HepG2 (cell line): ENCODE results near the gene CYSLTR2. TPM values are rescaled to one million over a fixed set of nuclear protein-coding genes. Genes with fewer than 3 reads are reported as not detected.

Experiments used
- DZIP1 ChIP-seq: sonication (generic); formaldehyde crosslinking; IDR thresholded peaks from 2 replicates; pipeline ENCODE4 v1.5.0; 2020; ENCODE audit warnings: mild to moderate bottlenecking, missing genetic modification reagents
- FOSL2 ChIP-seq: sonication (generic); formaldehyde crosslinking; IDR thresholded peaks from 2 replicates; pipeline ENCODE4 v1.4.0; 2020; ENCODE audit warnings: missing genetic modification reagents
- GPBP1L1 ChIP-seq: sonication (generic); formaldehyde crosslinking; IDR thresholded peaks from 2 replicates; pipeline ENCODE4 v1.5.0; 2020; ENCODE audit warnings: mild to moderate bottlenecking, missing genetic modification reagents
- KDM6A ChIP-seq: IDR thresholded peaks from 2 replicates; pipeline ENCODE4 v1.6.1; 2016; ENCODE audit warnings: low read depth
- LCORL ChIP-seq, 2 experiments: fragments of 450-650 bp in 1 of 2; sonication (generic) in 1 of 2; formaldehyde crosslinking in 1 of 2; IDR thresholded peaks; 2 replicates each; pipeline versions ENCODE4 v1.5.0 to v1.6.1; 2017 to 2020; ENCODE audit warnings: antibody characterized with exemption in 1 of 2, missing genetic modification reagents in 1 of 2
- PBX3 ChIP-seq: sonication (generic); formaldehyde crosslinking; IDR thresholded peaks from 2 replicates; pipeline ENCODE4 v1.8.1; 2023; ENCODE audit warnings: missing genetic modification reagents, inconsistent platforms, borderline replicate concordance
- RFXANK ChIP-seq: IDR thresholded peaks from 2 replicates; pipeline ENCODE4 v1.6.1; 2016
- SPEN ChIP-seq: sonication (generic); formaldehyde crosslinking; IDR thresholded peaks from 2 replicates; pipeline ENCODE4 v1.5.1; 2020; ENCODE audit warnings: low read depth, mild to moderate bottlenecking, missing genetic modification reagents
- TCF7L2 ChIP-seq: IDR thresholded peaks from 2 replicates; pipeline ENCODE4 v1.6.1; 2011; ENCODE audit warnings: mild to moderate bottlenecking, low read depth, low read length, moderate library complexity
- TRAFD1 ChIP-seq: sonication (generic); formaldehyde crosslinking; IDR thresholded peaks from 2 replicates; pipeline ENCODE4 v1.5.1; 2020; ENCODE audit warnings: missing genetic modification reagents, mild to moderate bottlenecking, borderline replicate concordance
- ZBTB21 ChIP-seq: sonication (generic); formaldehyde crosslinking; IDR thresholded peaks from 2 replicates; pipeline ENCODE4 v1.4.0; 2020; ENCODE audit warnings: missing genetic modification reagents
- ZNF124 ChIP-seq: sonication (generic); formaldehyde crosslinking; IDR thresholded peaks from 2 replicates; pipeline ENCODE4 v1.4.0; 2020; ENCODE audit warnings: missing genetic modification reagents
- ZNF160 ChIP-seq: sonication (generic); formaldehyde crosslinking; IDR thresholded peaks from 2 replicates; pipeline ENCODE4 v1.8.0; 2022; ENCODE audit warnings: mild to moderate bottlenecking, inconsistent platforms, missing genetic modification reagents
- ZNF441 ChIP-seq: sonication (generic); formaldehyde crosslinking; IDR thresholded peaks from 2 replicates; pipeline ENCODE4 v1.7.0; 2021; ENCODE audit warnings: missing genetic modification reagents, borderline replicate concordance
- ZNF646 ChIP-seq: sonication (generic); formaldehyde crosslinking; IDR thresholded peaks from 2 replicates; pipeline ENCODE4 v1.9.0; 2021; ENCODE audit warnings: mild to moderate bottlenecking, missing genetic modification reagents
- ZNF740 ChIP-seq: sonication (generic); formaldehyde crosslinking; IDR thresholded peaks from 2 replicates; pipeline ENCODE4 v1.4.0; 2020; ENCODE audit warnings: missing genetic modification reagents
- ZNF768 ChIP-seq: sonication (generic); formaldehyde crosslinking; IDR thresholded peaks from 2 replicates; pipeline ENCODE4 v1.4.0; 2020; ENCODE audit warnings: missing genetic modification reagents
- polyA plus RNA-seq, 8 experiments: library from polyadenylated mRNA; depleted of rRNA in 3 of 8; stranded (reverse) in 7 of 8; unstranded in 1 of 8; fragments of >200 nt; fragmentation: Illumina TruSeq in 4 of 8; extraction: Trizol in 4 of 8; gene quantifications; 2 replicates each; pipeline versions ENCODE4 v1.2.1 to v1.2.3, GENCODE V29; 2011 to 2016; ENCODE audit warnings: low read depth in 4 of 8, missing spikeins in 1 of 8, mixed read lengths in 1 of 8; ENCODE audit not compliant: insufficient read depth in 1 of 8
- total RNA-seq, 5 experiments: library from RNA; depleted of rRNA; stranded (reverse); fragments of >200 nt; fragmentation: Illumina TruSeq; extraction: Trizol; gene quantifications; 2 replicates each; pipeline ENCODE4 v1.2.3, GENCODE V29; 2016; ENCODE audit warnings: low read depth in 1 of 5

Gene CYSLTR2
- total and polyA plus RNA-seq, 2 of the 13 experiments (the other 11 are each of a cell fraction or from before 2014, with no cell fraction given) = not detected

GRCh38 chr13:48626077-48626449, 27.7 kb upstream of the CYSLTR2 start (continued):
- TF ChIP-seq ZNF646 (CRISPR knock-in tag) (no peak), ZBTB21 (peak; percentile 80), TCF7L2 (no peak), DZIP1 (CRISPR knock-in tag) (no peak), TRAFD1 (no peak), ZNF124 (CRISPR knock-in tag) (no peak; the same call in 1 of the 2 replicates), RFXANK (CRISPR knock-in tag) (0 out of 2 replicates have a peak, but pooled peaks have one; percentile 52), ZNF740 (CRISPR knock-in tag) (no peak), PBX3 (CRISPR knock-in tag) (no peak), LCORL (IDR thresholded peaks at IDR 0.05) (no peak), LCORL (CRISPR knock-in tag; IDR thresholded peaks at IDR 0.05) (no peak), ZNF768 (no peak), ZNF160 (CRISPR knock-in tag) (no peak), GPBP1L1 (no peak), FOSL2 (CRISPR knock-in tag) (peak; percentile 59), KDM6A (CRISPR knock-in tag) (peak; percentile 35; the same call in 1 of the 2 replicates), SPEN (peak; percentile 41; the same call in 1 of the 2 replicates), ZNF441 (no peak)
